Adrenal gland (tissue), 12 donors: ENCODE results near the gene RABL3. TPM values are rescaled to one million over a fixed set of nuclear protein-coding genes. Genes with fewer than 3 reads are reported as not detected.
"Not testable (repeated sequence)": the region's sequence is repeated elsewhere in the genome, so short reads cannot be mapped to it uniquely, and the experiment has no call there.

Experiments
- DNase-seq, 7 donors: peaks; one replicate each; pipeline ENCODE4 v3.0.0-alpha.2; 2019 to 2020
- H3K27ac ChIP-seq, 5 donors: fragments of 200-600 bp; sonication (generic) in 4 of 5; 1 replicate in 3 of 5; 2 replicates in 2 of 5; pipeline versions ENCODE4 v1.5.1 to v1.8.0; 2016 to 2020; ENCODE audit warnings: mild to moderate bottlenecking in 1 of 5
- H3K27me3 ChIP-seq: fragments of 200-600 bp; 2 replicates; pipeline ENCODE4 v1.8.0; 2021
- H3K36me3 ChIP-seq, 2 donors: fragments of 200-600 bp; replicated peaks in 1 of 2; 1 replicate in 1 of 2; 2 replicates in 1 of 2; pipeline versions ENCODE4 v1.5.1 to v1.8.0; 2018 to 2022
- H3K4me1 ChIP-seq, 2 donors: fragments of 200-600 bp; replicated peaks in 1 of 2; 1 replicate in 1 of 2; 2 replicates in 1 of 2; pipeline versions ENCODE4 v1.5.1 to v1.8.0; 2018 to 2021
- H3K4me3 ChIP-seq, 4 donors: fragments of 200-600 bp; sonication (generic) in 3 of 4; one replicate each; pipeline ENCODE4 v1.5.1; 2016 to 2018
- H3K9me3 ChIP-seq, 3 donors: fragments of 200-600 bp; sonication (generic) in 1 of 3; replicated peaks in 1 of 3; 1 replicate in 2 of 3; 2 replicates in 1 of 3; pipeline versions ENCODE4 v1.5.1 to v1.8.0; 2016 to 2021
- CTCF ChIP-seq, 6 experiments: fragments of 450-650 bp in 4 of 6; fragments of 200-600 bp in 2 of 6; sonication (generic) in 1 of 6; IDR thresholded peaks; 1 replicate in 5 of 6; 2 replicates in 1 of 6; pipeline versions ENCODE4 v1.5.1 to v1.8.0; 2016 to 2021; ENCODE audit warnings: antibody characterized with exemption in 6 of 6, mild to moderate bottlenecking in 2 of 6, moderate library complexity in 1 of 6
- POLR2A ChIP-seq, 2 donors: fragments of 450-650 bp; IDR thresholded peaks; one replicate each; pipeline ENCODE4 v1.6.1; 2017; ENCODE audit warnings: antibody characterized with exemption in 2 of 2, mild to moderate bottlenecking in 2 of 2, moderate library complexity in 1 of 2
- WGBS, 4 donors: extraction: QIAGEN DNeasy Blood & Tissue Kit in 2 of 4; methylation state at CpG; one replicate each; pipeline versions ENCODE4 v1.1.5 to v1.1.7; 2013 to 2017; 5-methylcytosine and 5-hydroxymethylcytosine counted together
- intact Hi-C, 2 donors: fragments of 100-400 bp; cut with DNase I; formaldehyde crosslinking; loops; one replicate each; pipeline versions ENCODE4 v1.14.1 to v1.15.0; 2022 to 2023
- polyA plus RNA-seq, 3 donors: library from polyadenylated mRNA; stranded (reverse); fragments of 200-250 nt in 2 of 3; fragments of 350-450 nt in 1 of 3; fragmentation: Illumina TruSeq in 1 of 3; extraction: RNeasy Lipid Tissue Mini Kit (QIAGEN cat#74804) in 1 of 3; gene quantifications; one replicate each; pipeline ENCODE4 v1.2.3, GENCODE V29; 2013 to 2014
- total RNA-seq, 9 donors: library from RNA; depleted of rRNA in 4 of 9; stranded (reverse); fragments of >200 nt in 4 of 9; fragments of 120-200 nt in 1 of 9; fragmentation: NEBNext Ultra II Directional in 1 of 9; extraction: Animal tissue kit (Norgen Biotek cat#: 25700) in 1 of 9; gene quantifications; one replicate each; pipeline versions ENCODE4 v1.1.0 to v1.2.4, GENCODE V29; 2013 to 2023
- donor health status: healthy with polysubstance abuse.
- donor health status: Bipolar disorder and iron deficiency.
- donor health status: DM: yes; HTN: yes; CAD: no.
- donor health status: DM: no; HTN: no; CAD: no.
- donor health status: DM: no; HTN: no; CAD: no.
- donor health status: DM: yes; HTN: yes; CAD: no.

Gene RABL3
- total and polyA plus RNA-seq, 12 donors, result 5.8 to 94.2 (median 47.5) TPM

GRCh38 chr3:120730576-120731542 lies 11.5 kb downstream of the RABL3 start:
- H3K27ac ChIP-seq, result no peak overlapping the region
- DNase-seq, result no peak
- H3K4me1 ChIP-seq, result no peaks in the 10 kb centered on the region
- no peaks in the 10 kb centered on the region for H3K27me3 ChIP-seq
- peaks cover 0 to 3% of the 10 kb centered on the region in 2 donors for H3K36me3 ChIP-seq
- WGBS, 4 donors, result 84 to 96% (median 89%) methylated on average over 4 of the region's 4 CpGs
- TF ChIP-seq CTCF (IDR thresholded peaks at IDR 0.05), result no peak
- no peak for TF ChIP-seq POLR2A (IDR thresholded peaks at IDR 0.05)
- H3K9me3 ChIP-seq, result no peaks in the 10 kb centered on the region
- no peak overlapping the region for H3K4me3 ChIP-seq
- intact Hi-C loops, result no loop called here

GRCh38 chr3:120726791-120727190 lies 15.5 kb downstream of the RABL3 start:
- Histone ChIP-seq H3K36me3 (peaks cover 0 to 3% of the 10 kb centered on the region in 2 donors), H3K4me1 (no peaks in the 10 kb centered on the region), H3K27ac (no peak overlapping the region), H3K4me3 (no peak overlapping the region), H3K9me3 (no peaks in the 10 kb centered on the region), H3K27me3 (no peaks in the 10 kb centered on the region)
- no peak for TF ChIP-seq POLR2A (IDR thresholded peaks at IDR 0.05)
- TF ChIP-seq CTCF (IDR thresholded peaks at IDR 0.05), result no peak
- DNase-seq, result no peak
- 72 to 91% (median 81%) methylated on average over 1 of the region's 1 CpG for WGBS, 4 donors
- intact Hi-C loops, result no loop called here

GRCh38 chr3:120719167-120719834 lies 23.0 kb downstream of the RABL3 start:
- intact Hi-C loops, H3K4me1 ChIP-seq, H3K27ac ChIP-seq, H3K9me3 ChIP-seq, H3K36me3 ChIP-seq, H3K27me3 ChIP-seq: not testable (repeated sequence)
- H3K4me3 ChIP-seq, result peak overlapping the region in 1 of 4 donors; percentile 32
- peak in 4 of 7 donors; percentile 20 to 59 (median 28) for DNase-seq
- WGBS, 4 donors, result 74 to 91% (median 77%) methylated on average over 15 to 20 of the region's 20 CpGs

- H3K27ac ChIP-seq, result no peak overlapping the region
- no peaks in the 10 kb centered on the region for H3K9me3 ChIP-seq
- H3K27me3 ChIP-seq, result no peaks in the 10 kb centered on the region
- H3K4me3 ChIP-seq, result no peak overlapping the region
- intact Hi-C loops, result no loop called here
- H3K36me3 ChIP-seq, result no peaks in the 10 kb centered on the region
- no peak for DNase-seq
- no peak for TF ChIP-seq POLR2A (IDR thresholded peaks at IDR 0.05)
- H3K4me1 ChIP-seq, result peaks cover 0 to 12% of the 10 kb centered on the region in 2 donors
Measured at GRCh38 chr3:120713262-120713661, 29.1 kb downstream of the RABL3 start.

- intact Hi-C loops, result no loop called here
- TF ChIP-seq CTCF (IDR thresholded peaks at IDR 0.05) (no peak), POLR2A (IDR thresholded peaks at IDR 0.05) (no peak)
- peaks cover 0 to 12% of the 10 kb centered on the region in 2 donors for H3K4me1 ChIP-seq
- 84 to 98% (median 94%) methylated on average over 1 of the region's 1 CpG for WGBS, 4 donors
- no peak for DNase-seq
- H3K9me3 ChIP-seq, result no peaks in the 10 kb centered on the region
- H3K27me3 ChIP-seq, result no peaks in the 10 kb centered on the region
- no peak overlapping the region for H3K4me3 ChIP-seq
- H3K36me3 ChIP-seq, result no peaks in the 10 kb centered on the region
- no peak overlapping the region for H3K27ac ChIP-seq
Measured at GRCh38 chr3:120710369-120710768, 31.9 kb downstream of the RABL3 start.
